Activated T-cell treated with anti-CD3 and anti-CD28 coated beads, Interleukin-2, amount 50 U/mL, for 24 hours (primary cell): ENCODE results near the gene ANKRD55.
"Not testable (repeated sequence)": the region's sequence is repeated elsewhere in the genome, so short reads cannot be mapped to it uniquely, and the experiment has no call there.

Experiments used
- DNase-seq: peaks from one replicate; pipeline ENCODE4 v3.0.0-alpha.2; 2020
- H3K27ac Mint-ChIP-seq: 2 replicates; pipeline ENCODE4 v1.8.0; 2020; ENCODE audit warnings: mild to moderate bottlenecking, mixed read lengths
- H3K27me3 Mint-ChIP-seq: 2 replicates; pipeline ENCODE4 v1.8.0; 2020; ENCODE audit warnings: mixed read lengths
- H3K36me3 Mint-ChIP-seq: 2 replicates; pipeline ENCODE4 v1.8.0; 2020; ENCODE audit warnings: low read depth, mixed read lengths
- H3K4me1 Mint-ChIP-seq: 2 replicates; pipeline ENCODE4 v1.8.0; 2020; ENCODE audit warnings: low read depth, mixed read lengths
- H3K4me3 Mint-ChIP-seq: 2 replicates; pipeline ENCODE4 v1.8.0; 2020; ENCODE audit warnings: mild to moderate bottlenecking, moderate library complexity, mixed read lengths
- H3K9me3 Mint-ChIP-seq: 2 replicates; pipeline ENCODE4 v1.8.0; 2020; ENCODE audit warnings: mixed read lengths

The ANKRD55 gene

DNA sequence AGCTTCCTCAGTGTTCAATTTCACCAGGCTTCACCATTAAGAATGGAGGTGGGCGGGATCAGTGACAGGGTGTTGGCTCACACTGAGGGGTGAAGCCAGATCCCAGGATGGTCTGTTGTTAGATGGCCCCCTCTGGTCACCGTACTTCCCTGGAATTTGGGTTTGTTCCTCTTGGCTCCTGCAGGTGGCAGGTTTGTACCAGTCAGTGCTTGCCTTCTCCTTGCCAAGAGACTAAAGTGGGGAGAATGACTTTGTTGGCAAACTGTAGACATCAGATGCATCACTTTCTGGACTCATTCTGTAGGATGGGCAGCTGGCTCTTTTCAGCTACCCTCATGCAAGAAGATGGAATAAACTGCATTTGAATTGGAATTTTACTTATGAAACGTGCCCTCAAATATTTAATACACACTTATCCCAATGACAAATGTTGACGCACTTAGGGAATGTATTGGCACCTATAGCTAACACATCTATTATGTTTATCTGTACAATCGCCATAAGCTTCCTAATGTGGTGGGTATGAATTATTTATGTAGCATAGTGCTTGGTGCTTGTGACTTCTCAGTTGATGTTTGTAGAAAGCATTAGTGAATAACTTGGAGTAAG lies 31.4 kb upstream of the ANKRD55 start:
- H3K27ac Mint-ChIP-seq, result no peak overlapping the region
- no peak for DNase-seq
- no peak overlapping the region for H3K4me3 Mint-ChIP-seq
- no peaks in the 10 kb centered on the region for H3K27me3 Mint-ChIP-seq
- H3K4me1 Mint-ChIP-seq, result peaks cover 2% of the 10 kb centered on the region
- no peaks in the 10 kb centered on the region for H3K36me3 Mint-ChIP-seq
- no peaks in the 10 kb centered on the region for H3K9me3 Mint-ChIP-seq

DNA sequence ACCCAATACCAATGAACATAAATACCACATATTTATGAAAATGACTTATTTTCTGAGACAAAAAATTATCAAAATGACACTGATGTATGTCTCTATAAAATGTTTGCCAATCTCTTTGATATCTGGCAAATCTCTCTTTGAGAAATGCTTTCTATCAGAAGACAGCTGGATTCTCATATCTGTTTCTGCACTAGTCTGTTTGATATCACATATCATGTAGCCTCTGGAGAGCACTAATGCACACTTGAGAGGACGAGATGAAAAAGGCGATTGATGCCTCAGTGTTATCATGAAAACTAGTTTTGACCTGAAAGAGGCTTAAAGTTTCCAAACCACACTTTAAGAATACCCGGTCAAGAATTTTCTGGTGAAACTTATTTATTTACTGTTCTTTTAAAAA lies 29.1 kb upstream of the ANKRD55 start:
- no peaks in the 10 kb centered on the region for H3K9me3 Mint-ChIP-seq
- H3K27me3 Mint-ChIP-seq, result peaks cover 2% of the 10 kb centered on the region
- no peak for DNase-seq

DNA sequence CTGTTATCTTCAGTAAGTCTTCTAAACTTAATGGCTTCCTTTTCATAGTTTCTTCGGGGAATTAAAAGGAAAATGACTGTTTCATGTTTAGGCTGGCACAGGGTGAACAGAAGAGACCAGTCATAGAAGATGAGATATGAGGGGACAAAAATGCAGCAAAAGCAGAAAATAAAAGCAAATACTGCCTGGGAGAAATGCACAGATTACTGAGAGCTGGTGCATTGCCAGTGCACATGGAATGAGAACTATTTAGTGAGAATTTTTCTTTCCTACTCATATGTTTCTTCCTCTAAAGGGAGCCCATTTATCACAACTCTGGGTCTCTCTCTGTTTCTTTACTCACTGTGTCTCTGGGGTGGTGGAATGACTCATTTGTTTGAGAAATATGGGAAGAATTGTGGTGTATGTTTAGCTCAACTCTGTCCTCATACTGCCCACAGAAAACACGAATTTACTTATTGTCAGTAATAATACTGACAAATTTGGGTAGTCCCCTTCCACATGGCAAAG lies 25.9 kb upstream of the ANKRD55 start:
- Mint-ChIP-seq H3K4me3 (no peak overlapping the region), H3K9me3 (no peaks in the 10 kb centered on the region), H3K27ac (peak overlapping the region; percentile 47), H3K4me1 (no peaks in the 10 kb centered on the region), H3K36me3 (no peaks in the 10 kb centered on the region), H3K27me3 (peaks cover 2% of the 10 kb centered on the region)
- DNase-seq, result no peak

More for the DNA sequence above, 29.1 kb upstream of the ANKRD55 start:
- Mint-ChIP-seq H3K4me1 (no peaks in the 10 kb centered on the region), H3K36me3 (no peaks in the 10 kb centered on the region), H3K27ac (no peak overlapping the region), H3K4me3 (no peak overlapping the region)

DNA sequence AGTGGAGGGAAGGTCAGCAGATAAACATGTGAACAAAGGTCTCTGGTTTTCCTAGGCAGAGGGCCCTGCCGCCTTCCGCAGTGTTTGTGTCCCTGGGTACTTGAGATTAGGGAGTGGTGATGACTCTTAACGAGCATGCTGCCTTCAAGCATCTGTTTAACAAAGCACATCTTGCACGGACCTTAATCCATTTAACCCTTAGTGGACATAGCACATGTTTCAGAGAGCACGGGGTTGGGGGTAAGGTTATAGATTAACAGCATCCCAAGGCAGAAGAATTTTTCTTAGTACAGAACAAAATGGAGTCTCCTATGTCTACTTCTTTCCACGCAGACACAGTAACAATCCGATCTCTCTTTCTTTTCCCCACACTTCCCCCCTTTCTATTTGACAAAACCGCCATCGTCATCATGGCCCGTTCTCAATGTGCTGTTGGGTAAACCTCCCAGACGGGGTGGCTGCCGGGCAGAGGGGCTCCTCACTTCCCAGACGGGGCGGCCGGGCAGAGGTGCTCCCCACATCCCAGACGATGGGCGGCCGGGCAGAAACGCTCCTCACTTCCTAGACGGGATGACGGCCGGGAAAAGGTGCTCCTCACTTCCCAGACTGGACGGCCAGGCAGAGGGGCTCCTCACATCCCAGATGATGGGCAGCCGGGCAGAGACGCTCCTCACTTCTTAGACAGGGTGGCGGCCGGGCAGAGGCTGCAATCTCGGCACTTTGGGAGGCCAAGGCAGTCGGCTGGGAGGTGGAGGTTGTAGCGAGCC lies 24.8 kb upstream of the ANKRD55 start:
- not testable (repeated sequence) for H3K9me3 Mint-ChIP-seq, H3K36me3 Mint-ChIP-seq, H3K27me3 Mint-ChIP-seq, H3K27ac Mint-ChIP-seq, H3K4me1 Mint-ChIP-seq, H3K4me3 Mint-ChIP-seq, DNase-seq

DNA sequence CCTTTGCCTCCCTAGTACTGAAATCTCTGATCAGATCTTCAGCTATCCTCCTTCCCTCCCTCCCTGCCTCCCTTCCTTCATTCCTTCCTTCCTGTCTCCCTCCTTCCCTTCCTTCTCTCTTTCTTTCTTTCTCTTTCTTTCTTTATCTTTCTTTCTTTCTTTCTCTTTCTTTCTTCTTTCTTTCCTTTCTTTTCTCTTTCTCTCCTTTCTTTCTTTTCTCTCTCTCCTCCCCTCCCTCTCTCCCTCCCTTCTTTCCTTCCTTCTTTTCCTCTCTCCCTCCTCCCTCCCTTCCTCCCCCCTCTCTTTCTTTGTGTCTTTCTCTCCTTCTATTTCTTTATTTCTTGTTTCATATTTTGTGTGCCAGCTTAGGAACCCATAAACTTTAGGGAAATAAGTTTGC lies 23.9 kb upstream of the ANKRD55 start:
- Mint-ChIP-seq H3K4me3 (no peak overlapping the region), H3K27me3 (peaks cover 2% of the 10 kb centered on the region), H3K27ac (no peak overlapping the region), H3K36me3 (no peaks in the 10 kb centered on the region), H3K9me3 (no peaks in the 10 kb centered on the region), H3K4me1 (no peaks in the 10 kb centered on the region)
- no peak for DNase-seq

DNA sequence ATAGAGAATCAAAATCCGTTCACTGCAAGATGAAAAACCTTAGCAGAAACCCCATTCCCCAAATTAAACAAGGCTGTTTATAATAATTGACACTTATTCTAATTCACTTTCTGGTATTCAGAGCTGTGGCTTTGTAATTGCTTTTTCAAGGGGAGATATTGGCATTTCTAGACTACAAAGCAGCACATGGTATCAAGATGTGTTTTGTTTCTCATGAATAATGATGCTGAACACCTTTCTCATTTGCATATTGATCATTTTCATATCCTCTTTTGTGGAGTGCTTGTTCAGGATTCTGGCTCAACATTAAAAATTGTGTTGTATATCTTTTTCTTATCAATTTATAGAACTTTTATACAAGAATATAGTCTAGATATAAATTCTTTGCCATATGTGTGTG lies 22.4 kb upstream of the ANKRD55 start:
- Mint-ChIP-seq H3K27me3 (peaks cover 2% of the 10 kb centered on the region), H3K36me3 (no peaks in the 10 kb centered on the region), H3K9me3 (no peaks in the 10 kb centered on the region), H3K4me1 (no peaks in the 10 kb centered on the region), H3K4me3 (no peak overlapping the region), H3K27ac (no peak overlapping the region)
- DNase-seq, result no peak

DNA sequence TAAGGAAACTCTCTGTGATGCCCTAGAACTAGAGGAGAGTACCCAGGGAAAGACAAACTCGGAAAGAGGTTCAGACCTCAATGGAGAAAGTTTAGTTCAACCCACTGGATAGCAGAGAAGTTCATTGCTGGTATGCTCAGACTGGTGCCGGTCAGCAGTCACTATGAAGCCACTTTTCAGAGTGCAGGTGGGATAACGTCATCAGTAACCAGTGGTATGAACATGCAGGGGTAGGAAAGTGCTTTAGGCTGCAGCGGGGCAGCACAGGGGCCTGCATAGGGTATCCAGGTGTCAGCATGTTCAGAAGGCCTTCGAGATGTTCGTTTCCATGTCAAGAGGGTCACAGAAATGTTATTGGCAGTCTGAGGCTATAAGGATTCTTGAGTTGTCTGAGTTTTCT lies 20.8 kb upstream of the ANKRD55 start:
- Mint-ChIP-seq H3K4me3 (no peak overlapping the region), H3K36me3 (no peaks in the 10 kb centered on the region), H3K4me1 (no peaks in the 10 kb centered on the region), H3K27ac (no peak overlapping the region), H3K9me3 (peaks cover 3% of the 10 kb centered on the region), H3K27me3 (peaks cover 1% of the 10 kb centered on the region)
- DNase-seq, result no peak

DNA sequence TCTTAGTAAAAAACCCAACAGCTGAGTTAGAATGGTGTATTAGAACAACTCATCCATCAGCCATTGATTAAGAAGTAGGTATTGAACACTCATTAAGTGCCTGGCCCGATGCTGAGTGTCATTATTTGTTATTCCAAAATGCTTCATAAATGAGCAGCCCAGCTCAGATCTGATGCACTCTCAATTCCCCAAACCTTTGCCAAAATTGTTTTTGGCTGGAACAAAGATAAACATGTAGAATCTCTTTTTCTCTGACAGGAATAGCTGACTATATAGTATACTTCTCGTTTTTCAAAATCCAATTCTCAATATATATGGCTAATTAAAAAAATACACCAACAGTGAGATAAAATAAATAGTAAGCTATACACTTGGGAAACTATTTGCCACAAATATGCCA lies 20.0 kb upstream of the ANKRD55 start:
- Mint-ChIP-seq H3K9me3 (peaks cover 3% of the 10 kb centered on the region), H3K36me3 (no peaks in the 10 kb centered on the region), H3K4me1 (no peaks in the 10 kb centered on the region), H3K27ac (no peak overlapping the region), H3K27me3 (no peaks in the 10 kb centered on the region), H3K4me3 (no peak overlapping the region)
- DNase-seq, result no peak

DNA sequence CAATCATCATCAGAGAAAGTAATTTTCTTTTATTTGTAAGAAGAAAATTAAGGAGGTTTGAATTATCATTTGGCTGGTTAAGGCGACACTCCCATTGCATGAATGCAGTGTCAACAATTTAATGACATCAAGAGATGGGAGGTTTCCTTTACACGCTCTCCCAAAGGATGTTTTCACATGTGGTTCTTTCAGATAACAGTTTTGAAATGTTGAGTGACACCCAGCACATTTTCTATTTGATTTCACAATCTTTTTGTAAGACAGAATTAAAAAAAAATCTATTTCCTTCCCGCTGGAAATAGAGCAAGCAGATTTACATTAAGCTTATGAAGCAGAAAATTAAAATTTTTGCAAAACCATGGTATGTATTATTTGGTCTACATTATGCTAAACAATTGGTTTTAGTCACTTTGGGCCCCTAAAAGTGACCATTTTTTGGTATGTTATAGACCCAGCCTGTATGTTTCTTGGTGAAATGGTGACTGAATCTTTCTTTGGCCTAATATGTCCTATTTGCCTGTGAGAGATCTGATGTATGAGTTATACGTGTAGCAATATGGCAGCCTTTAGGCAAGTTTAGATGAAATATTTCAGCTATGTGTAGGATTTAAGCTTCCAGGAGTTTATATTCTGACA lies 18.9 kb upstream of the ANKRD55 start:
- Mint-ChIP-seq H3K9me3 (peaks cover 3% of the 10 kb centered on the region), H3K27ac (no peak overlapping the region), H3K36me3 (no peaks in the 10 kb centered on the region), H3K4me1 (no peaks in the 10 kb centered on the region), H3K27me3 (no peaks in the 10 kb centered on the region), H3K4me3 (no peak overlapping the region)
- DNase-seq, result no peak

DNA sequence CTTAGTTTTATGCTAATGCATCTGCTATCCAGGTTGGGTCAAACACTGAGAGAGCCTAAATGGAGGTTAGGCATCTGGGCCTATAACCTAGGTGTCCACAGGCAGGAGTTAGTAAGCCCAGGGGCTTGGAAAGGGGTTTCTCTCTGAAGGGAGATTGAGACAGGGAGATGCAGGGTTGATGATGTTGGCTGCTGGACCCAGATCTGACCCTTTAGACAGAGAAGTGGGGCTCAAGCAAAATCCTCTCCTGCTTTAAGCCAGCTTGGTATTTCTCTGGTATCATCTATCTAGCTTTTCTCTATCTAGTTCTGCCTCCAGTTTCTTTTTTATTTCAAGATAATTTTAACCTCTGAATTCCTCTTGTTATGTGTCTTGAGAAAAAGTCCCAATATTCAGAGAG lies 18.3 kb upstream of the ANKRD55 start:
- peaks cover 3% of the 10 kb centered on the region for H3K9me3 Mint-ChIP-seq
- H3K4me1 Mint-ChIP-seq, result no peaks in the 10 kb centered on the region
- H3K27me3 Mint-ChIP-seq, result no peaks in the 10 kb centered on the region
- H3K4me3 Mint-ChIP-seq, result no peak overlapping the region
- no peaks in the 10 kb centered on the region for H3K36me3 Mint-ChIP-seq
- H3K27ac Mint-ChIP-seq, result no peak overlapping the region
- DNase-seq, result no peak

DNA sequence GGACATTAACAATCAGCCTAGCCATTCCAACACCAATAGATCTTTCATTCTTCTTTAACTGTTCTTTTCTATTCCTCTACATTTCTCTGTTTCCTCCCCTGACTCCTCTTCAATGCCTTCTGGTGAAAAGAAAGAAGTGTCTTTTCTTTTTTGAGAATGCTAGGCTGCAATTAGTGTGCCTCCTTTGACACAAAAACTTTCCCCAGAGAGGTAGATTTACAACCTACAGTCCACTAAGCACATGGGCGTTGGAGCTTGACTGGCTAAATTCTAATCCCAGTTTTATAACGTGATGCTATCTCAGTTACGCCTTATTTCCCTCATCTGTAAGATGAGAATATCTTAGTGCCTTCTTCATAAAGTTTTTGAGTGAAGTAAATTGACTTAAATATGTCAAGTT lies 16.9 kb upstream of the ANKRD55 start:
- H3K9me3 Mint-ChIP-seq, result peaks cover 3% of the 10 kb centered on the region
- H3K27ac Mint-ChIP-seq, result no peak overlapping the region
- no peaks in the 10 kb centered on the region for H3K4me1 Mint-ChIP-seq
- no peak for DNase-seq
- H3K27me3 Mint-ChIP-seq, result no peaks in the 10 kb centered on the region
- no peaks in the 10 kb centered on the region for H3K36me3 Mint-ChIP-seq
- H3K4me3 Mint-ChIP-seq, result no peak overlapping the region

DNA sequence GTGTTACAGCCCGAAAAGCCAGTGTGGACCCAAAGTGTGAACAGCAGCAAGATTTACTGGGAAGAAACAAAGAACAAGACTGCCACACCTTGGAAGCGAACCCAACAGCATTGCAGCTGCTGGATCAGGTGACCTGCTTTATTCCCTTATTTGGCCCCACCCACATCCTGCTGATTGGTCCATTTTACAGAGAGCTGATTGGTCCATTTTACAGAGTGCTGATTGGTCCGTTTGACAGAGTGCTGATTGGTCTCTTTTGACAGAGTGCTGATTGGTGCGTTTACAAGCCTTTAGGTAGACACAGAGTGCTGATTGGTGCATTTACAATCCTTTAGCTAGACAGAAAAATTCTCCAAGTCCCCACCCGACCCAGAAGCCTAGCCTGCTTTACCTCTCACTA lies 16.0 kb upstream of the ANKRD55 start:
- H3K4me3 Mint-ChIP-seq, H3K27me3 Mint-ChIP-seq, H3K4me1 Mint-ChIP-seq, DNase-seq, H3K27ac Mint-ChIP-seq, H3K36me3 Mint-ChIP-seq, H3K9me3 Mint-ChIP-seq: not testable (repeated sequence)

DNA sequence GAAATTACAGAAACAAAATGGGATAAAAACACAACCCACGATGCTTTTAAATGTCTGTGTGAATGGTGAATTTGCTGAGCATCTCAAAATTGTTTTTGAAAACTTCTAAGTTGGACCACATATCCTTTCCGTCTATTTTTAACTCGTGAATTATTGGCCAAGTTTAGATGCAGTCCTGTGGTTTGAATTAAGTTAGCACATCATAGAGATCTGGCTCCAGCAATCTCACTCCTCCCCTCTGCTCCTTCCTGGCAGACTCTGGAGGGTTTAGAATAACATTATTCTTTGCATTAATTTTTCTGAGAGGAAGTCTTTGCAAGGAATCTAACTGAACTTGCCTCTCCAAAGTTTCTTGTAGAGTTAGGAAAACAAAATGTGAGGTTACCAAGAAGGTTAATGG lies 14.5 kb upstream of the ANKRD55 start:
- Mint-ChIP-seq H3K36me3 (no peaks in the 10 kb centered on the region), H3K9me3 (peaks cover 3% of the 10 kb centered on the region), H3K27me3 (no peaks in the 10 kb centered on the region), H3K4me3 (no peak overlapping the region), H3K27ac (no peak overlapping the region), H3K4me1 (no peaks in the 10 kb centered on the region)
- DNase-seq, result no peak

DNA sequence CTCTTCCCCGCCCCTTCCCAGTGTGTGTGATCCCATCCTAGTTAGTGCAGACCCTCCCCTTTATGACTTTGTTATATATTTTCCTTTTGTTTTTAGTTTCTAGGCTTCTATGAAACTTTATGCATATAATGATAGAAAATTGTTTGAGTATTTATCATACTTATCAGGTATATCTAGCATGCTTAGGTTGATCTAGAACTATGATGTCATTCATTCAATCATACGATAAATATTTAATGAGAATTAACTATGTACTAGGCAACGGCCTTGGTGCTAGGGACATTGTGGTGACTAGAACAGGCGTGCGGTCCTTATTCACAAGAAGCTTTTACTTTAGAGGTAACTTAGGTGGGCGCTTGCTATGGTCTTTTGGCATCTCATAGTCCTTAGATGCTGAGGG lies 13.6 kb upstream of the ANKRD55 start:
- no peaks in the 10 kb centered on the region for H3K27me3 Mint-ChIP-seq
- no peaks in the 10 kb centered on the region for H3K4me1 Mint-ChIP-seq
- peaks cover 4% of the 10 kb centered on the region for H3K9me3 Mint-ChIP-seq
- no peaks in the 10 kb centered on the region for H3K36me3 Mint-ChIP-seq
- no peak for DNase-seq
- no peak overlapping the region for H3K27ac Mint-ChIP-seq
- no peak overlapping the region for H3K4me3 Mint-ChIP-seq

DNA sequence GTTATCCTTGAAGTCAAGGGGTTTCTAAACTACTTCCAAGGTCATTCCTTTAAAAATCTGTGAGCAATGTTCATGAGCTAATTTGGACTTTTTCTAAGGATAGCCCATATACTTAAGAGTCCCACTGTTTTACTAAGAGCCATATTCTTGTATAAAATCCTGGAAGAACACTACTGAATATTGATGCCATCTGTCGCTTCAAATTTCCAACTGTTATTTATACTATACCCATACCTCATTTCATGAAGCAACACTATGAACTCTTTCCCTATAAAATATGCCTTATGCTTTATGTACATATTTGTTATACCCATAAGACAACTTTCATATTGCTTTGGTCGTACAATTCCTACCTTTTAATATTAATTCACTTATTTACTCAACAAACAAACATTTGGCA lies 12.4 kb upstream of the ANKRD55 start:
- Mint-ChIP-seq H3K36me3 (no peaks in the 10 kb centered on the region), H3K27ac (no peak overlapping the region), H3K4me1 (no peaks in the 10 kb centered on the region), H3K27me3 (no peaks in the 10 kb centered on the region), H3K4me3 (no peak overlapping the region), H3K9me3 (peaks cover 11% of the 10 kb centered on the region)
- no peak for DNase-seq
